H1 (cell line): Measurements from ENCODE around the gene TFAP2D. TPM values are rescaled to one million over a fixed set of nuclear protein-coding genes. Genes with fewer than 3 reads are reported as not detected.

Experiments
- E2F6 ChIP-seq: IDR thresholded peaks from 2 replicates; pipeline ENCODE4 v1.6.1; 2012; ENCODE audit warnings: inconsistent platforms
- PHF8 ChIP-seq: fragments of 200-600 bp; sonication (generic); conservative IDR thresholded peaks from 2 replicates; pipeline ENCODE4 v1.7.1; 2012; ENCODE audit warnings: low read depth, mild to moderate bottlenecking, inconsistent platforms, low read length, moderate library complexity
- RXRA ChIP-seq: IDR thresholded peaks from 2 replicates; pipeline ENCODE4 v1.6.1; 2011; ENCODE audit warnings: low read depth, mild to moderate bottlenecking, low read length, moderate library complexity; ENCODE audit not compliant: insufficient read depth
- SAP30 ChIP-seq: fragments of 300-600 bp; sonication (generic); IDR thresholded peaks from 2 replicates; pipeline ENCODE4 v1.7.1; 2012; ENCODE audit warnings: low read length, moderate library complexity, mild to moderate bottlenecking, inconsistent platforms; ENCODE audit not compliant: insufficient read depth, insufficient replicate concordance
- SP2 ChIP-seq: IDR thresholded peaks from 2 replicates; pipeline ENCODE4 v1.6.1; 2012; ENCODE audit warnings: mild to moderate bottlenecking, low read length, inconsistent platforms
- TAF1 ChIP-seq: IDR thresholded peaks from 2 replicates; pipeline ENCODE4 v1.6.1; 2011; ENCODE audit warnings: mild to moderate bottlenecking, low read depth, low read length
- polyA plus RNA-seq, 7 experiments: library from polyadenylated mRNA; depleted of rRNA in 3 of 7; stranded (reverse) in 5 of 7; unstranded in 2 of 7; fragments of >200 nt in 5 of 7; fragments of 200-250 nt in 2 of 7; gene quantifications; 1 replicate in 5 of 7; 2 replicates in 1 of 7; 4 replicates in 1 of 7; pipeline versions ENCODE4 v1.2.1 to v1.2.3, GENCODE V29; 2011 to 2013; ENCODE audit warnings: missing spikeins in 2 of 7, mixed read lengths in 2 of 7
- total RNA-seq: library from RNA; stranded (reverse); fragmentation: NEBNext Ultra II Directional; extraction: Animal tissue kit (Norgen Biotek cat#: 25700); gene quantifications from 2 replicates; pipeline ENCODE4 v1.2.1, GENCODE V29; 2021

Gene TFAP2D
- total and polyA plus RNA-seq, 2 of the 8 experiments (the other 6 are each of a cell fraction or from before 2014, with no cell fraction given): not detected

- TF ChIP-seq E2F6 (no peak), RXRA (no peak), SP2 (no peak), TAF1 (no peak), SAP30 (no peak), PHF8 (no peak)
These were observed 79.4 kb downstream of the TFAP2D start (continued) for GRCh38 chr6:50792771-50793170.
